ENCODE data around the gene KCND2. TPM values are rescaled to one million over a fixed set of nuclear protein-coding genes. Genes with fewer than 3 reads are reported as not detected.

KCND2 gene
- total and polyA plus RNA-seq, 7 donors, result 0.04 to 2.7 (median 0.15) TPM

DNA sequence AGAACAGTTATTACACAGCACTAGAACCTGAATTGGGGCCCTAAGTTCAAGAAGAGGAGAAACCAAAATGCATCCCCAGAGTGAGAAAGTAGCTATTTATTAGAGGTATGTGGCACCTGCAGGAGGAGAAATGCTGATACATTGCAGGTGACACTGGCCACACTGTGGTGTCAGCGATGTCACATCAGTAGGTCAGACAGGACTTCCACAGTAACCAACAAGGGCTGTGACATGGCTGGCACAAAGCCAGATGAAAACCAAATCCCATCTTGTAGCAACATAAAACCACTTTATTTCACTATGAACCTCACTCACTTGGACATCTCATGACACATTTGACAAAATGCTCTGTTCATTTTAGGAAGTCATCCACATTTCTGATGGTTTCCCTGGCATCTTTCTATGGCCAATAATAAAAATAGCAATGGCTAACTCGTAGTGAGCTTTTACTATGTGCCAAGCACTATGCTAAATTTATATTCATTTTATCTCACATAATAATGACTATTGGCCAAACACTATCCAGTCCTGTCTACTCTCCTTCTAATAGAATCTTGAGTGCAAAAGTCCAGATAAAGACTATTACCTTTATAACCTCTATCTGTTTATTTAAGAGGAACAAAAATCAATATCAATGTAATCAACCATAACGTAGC is 430.7 kb downstream of the KCND2 start:
- WGBS, 3 donors, result 52 to 71% (median 65%) methylated on average over 3 of the region's 3 CpGs
- H3K27me3 ChIP-seq (ENCODE audit: insufficient read depth in 3 of 3, low read length in 2 of 3), result no peaks in the 10 kb centered on the region
- no peaks in the 10 kb centered on the region for H3K36me3 ChIP-seq (ENCODE audit: insufficient read depth in 1 of 2, low read depth in 1 of 2)
- H3K27ac ChIP-seq, result no peak overlapping the region
- intact Hi-C loops (cut with DNase I), result no loop called here
- H3K4me1 ChIP-seq, result no peaks in the 10 kb centered on the region
- no peaks in the 10 kb centered on the region for H3K9me3 ChIP-seq
- H3K4me3 ChIP-seq, result no peak overlapping the region
- DNase-seq, result no peak
- TF ChIP-seq, protein P1, sequence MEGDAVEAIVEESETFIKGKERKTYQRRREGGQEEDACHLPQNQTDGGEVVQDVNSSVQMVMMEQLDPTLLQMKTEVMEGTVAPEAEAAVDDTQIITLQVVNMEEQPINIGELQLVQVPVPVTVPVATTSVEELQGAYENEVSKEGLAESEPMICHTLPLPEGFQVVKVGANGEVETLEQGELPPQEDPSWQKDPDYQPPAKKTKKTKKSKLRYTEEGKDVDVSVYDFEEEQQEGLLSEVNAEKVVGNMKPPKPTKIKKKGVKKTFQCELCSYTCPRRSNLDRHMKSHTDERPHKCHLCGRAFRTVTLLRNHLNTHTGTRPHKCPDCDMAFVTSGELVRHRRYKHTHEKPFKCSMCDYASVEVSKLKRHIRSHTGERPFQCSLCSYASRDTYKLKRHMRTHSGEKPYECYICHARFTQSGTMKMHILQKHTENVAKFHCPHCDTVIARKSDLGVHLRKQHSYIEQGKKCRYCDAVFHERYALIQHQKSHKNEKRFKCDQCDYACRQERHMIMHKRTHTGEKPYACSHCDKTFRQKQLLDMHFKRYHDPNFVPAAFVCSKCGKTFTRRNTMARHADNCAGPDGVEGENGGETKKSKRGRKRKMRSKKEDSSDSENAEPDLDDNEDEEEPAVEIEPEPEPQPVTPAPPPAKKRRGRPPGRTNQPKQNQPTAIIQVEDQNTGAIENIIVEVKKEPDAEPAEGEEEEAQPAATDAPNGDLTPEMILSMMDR (IDR thresholded peaks at IDR 0.05), result no peak
- ATAC-seq, result no peak

DNA sequence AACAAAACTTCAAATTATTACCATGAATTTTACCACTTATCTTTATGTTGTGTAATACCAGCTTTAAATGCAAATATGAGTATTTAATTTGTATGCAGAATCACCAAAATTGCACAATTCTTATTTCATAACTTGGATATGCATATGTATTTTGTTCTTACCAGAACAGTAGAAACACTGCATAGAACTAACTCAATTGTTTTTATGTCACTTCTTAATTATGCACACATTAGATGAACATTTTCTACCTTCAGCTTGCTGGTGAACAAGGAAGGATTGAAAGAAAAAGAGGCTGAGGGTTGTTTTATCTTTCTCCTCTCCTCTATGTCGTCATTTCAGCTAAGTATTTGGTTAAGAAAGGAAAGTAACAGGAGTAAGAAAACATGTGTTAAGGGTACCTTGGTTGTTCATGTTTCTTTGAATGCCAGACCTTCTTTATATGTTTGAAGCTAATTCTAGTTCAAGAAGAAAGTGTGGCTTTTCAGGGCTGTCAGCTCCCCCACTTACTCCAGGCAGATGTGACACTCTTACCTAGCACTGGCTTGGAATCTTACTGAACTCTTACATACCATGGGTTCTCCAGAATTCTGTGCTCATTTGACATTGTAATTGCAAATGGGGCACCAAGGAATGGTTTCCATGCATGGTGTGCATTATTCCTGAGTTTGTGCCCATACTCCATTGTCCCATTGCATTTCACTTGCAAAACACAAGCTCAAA is 436.4 kb downstream of the KCND2 start:
- DNase-seq, result no peak
- TF ChIP-seq, protein P1 (IDR thresholded peaks at IDR 0.05), result no peak
- no peaks in the 10 kb centered on the region for H3K9me3 ChIP-seq
- H3K27me3 ChIP-seq (ENCODE audit: insufficient read depth in 3 of 3, low read length in 2 of 3), result no peaks in the 10 kb centered on the region
- no peaks in the 10 kb centered on the region for H3K4me1 ChIP-seq
- no peak overlapping the region for H3K27ac ChIP-seq
- WGBS, 3 donors, result 44 to 65% (median 49%) methylated on average over 1 of the region's 1 CpG
- intact Hi-C loops (cut with DNase I), result no loop called here
- ATAC-seq, result no peak
- H3K4me3 ChIP-seq, result no peak overlapping the region
- H3K36me3 ChIP-seq (ENCODE audit: insufficient read depth in 1 of 2, low read depth in 1 of 2), result no peaks in the 10 kb centered on the region

DNA sequence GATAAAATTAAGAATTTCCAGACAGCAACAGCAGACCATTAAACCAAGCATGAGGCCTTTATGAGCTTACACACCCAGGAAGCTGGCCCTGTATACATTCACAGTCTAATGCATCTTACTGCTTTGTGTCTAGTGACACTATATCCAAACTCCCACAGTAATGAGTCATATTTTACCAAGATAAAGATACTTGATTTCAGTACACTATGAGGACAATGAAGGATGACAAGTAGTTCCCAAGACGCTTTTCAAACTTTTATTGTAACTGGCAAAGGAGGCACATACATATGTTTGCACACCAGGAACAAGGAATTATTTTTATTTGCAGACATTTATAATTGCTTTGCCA is 437.0 kb downstream of the KCND2 start:
- 89 to 94% (median 93%) methylated on average over 1 of the region's 1 CpG for WGBS, 3 donors
- TF ChIP-seq, protein P1 (IDR thresholded peaks at IDR 0.05), result no peak
- no peaks in the 10 kb centered on the region for H3K4me1 ChIP-seq
- H3K27me3 ChIP-seq (ENCODE audit: insufficient read depth in 3 of 3, low read length in 2 of 3), result no peaks in the 10 kb centered on the region
- no peaks in the 10 kb centered on the region for H3K9me3 ChIP-seq
- H3K27ac ChIP-seq, result no peak overlapping the region
- no peak overlapping the region for H3K4me3 ChIP-seq
- no peaks in the 10 kb centered on the region for H3K36me3 ChIP-seq (ENCODE audit: insufficient read depth in 1 of 2, low read depth in 1 of 2)
- DNase-seq (no peak), ATAC-seq (no peak)
- intact Hi-C loops (cut with DNase I), result no loop called here

DNA sequence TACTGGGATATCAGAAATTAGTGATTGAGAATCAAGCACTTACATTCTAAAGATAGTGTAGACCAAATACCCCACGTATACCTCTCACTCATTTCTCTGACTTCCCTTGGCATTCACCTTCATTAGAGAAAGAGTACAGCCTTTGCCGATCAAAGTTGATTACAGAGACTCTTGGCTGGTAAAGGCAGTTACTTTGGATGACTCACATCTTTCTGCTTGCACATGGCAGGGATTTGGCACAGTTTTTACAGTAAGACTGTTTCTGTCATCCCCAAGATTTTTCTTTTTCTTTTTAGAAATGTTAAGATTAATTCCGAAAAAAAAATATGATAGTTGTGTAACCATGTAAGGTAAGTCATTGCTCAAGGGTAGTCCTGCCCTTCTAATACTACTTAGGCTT is 442.0 kb downstream of the KCND2 start:
- 62 to 78% (median 64%) methylated on average over 3 of the region's 3 CpGs for WGBS, 3 donors
- DNase-seq (no peak), ATAC-seq (no peak)
- intact Hi-C loops (cut with DNase I), result no loop called here
- no peaks in the 10 kb centered on the region for H3K27me3 ChIP-seq (ENCODE audit: insufficient read depth in 3 of 3, low read length in 2 of 3)
- no peak overlapping the region for H3K27ac ChIP-seq
- no peak overlapping the region for H3K4me3 ChIP-seq
- H3K4me1 ChIP-seq, result no peaks in the 10 kb centered on the region
- TF ChIP-seq, protein P1 (IDR thresholded peaks at IDR 0.05), result no peak
- H3K36me3 ChIP-seq (ENCODE audit: insufficient read depth in 1 of 2, low read depth in 1 of 2), result no peaks in the 10 kb centered on the region
- H3K9me3 ChIP-seq, result no peaks in the 10 kb centered on the region
